PC-9 (cell line): ENCODE measurements around the gene C1QBP.

Source experiments
- CTCF ChIP-seq: fragments of 200-600 bp; sonication (generic); conservative IDR thresholded peaks from 2 replicates; pipeline ENCODE4 v1.6.1; 2017; ENCODE audit warnings: mixed run types, antibody characterized with exemption, mild to moderate bottlenecking, moderate library complexity
- EZH2 ChIP-seq: fragments of 200-600 bp; sonication (generic); IDR thresholded peaks from 2 replicates; pipeline ENCODE4 v1.8.0; 2017; ENCODE audit warnings: antibody characterized with exemption, low read depth

GRCh38 chr17:5481451-5481850 is 42.5 kb upstream of the C1QBP start:
- TF ChIP-seq CTCF (no peak), EZH2 (no peak)
